Measurements from ENCODE around the gene PRPF31. TPM values are rescaled to one million over a fixed set of nuclear protein-coding genes. Genes with fewer than 3 reads are reported as not detected.
A peak's percentile ranks its signal among the peaks of the same experiment; 100 is the strongest.

PRPF31 gene
- total RNA-seq, 1 experiment from 2014 or later = 59.7 TPM

DNA sequence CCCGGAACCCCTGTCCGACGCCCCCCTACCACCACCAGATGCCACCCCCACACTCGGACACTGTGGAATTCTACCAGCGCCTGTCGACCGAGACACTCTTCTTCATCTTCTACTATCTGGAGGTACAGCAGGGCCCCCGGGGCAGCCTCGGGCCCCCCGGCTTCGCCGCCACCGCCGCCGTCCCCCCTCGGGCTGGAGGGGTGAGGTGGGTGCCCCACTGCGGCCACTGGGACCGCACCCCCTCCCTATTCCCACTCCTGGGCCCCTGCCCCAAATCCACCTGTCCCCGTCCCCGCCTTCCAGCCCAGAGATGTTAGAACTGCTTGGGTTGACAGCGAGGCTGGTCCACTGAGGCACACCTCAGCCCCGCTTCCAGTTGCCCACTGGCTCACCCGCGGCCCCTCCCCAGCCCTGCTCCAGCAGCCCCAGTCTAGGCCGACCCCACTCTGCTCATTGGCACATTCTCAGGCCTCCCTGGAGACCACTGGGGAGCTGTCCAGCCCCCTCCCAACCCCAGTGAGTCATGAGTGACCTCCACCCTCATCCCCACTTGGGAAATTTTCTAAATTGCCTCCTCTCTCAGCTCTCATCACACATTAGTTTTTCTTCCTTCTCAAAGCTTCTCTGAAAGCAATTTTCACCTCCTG lies 37.4 kb downstream of the PRPF31 start:
- CTCF ChIA-PET = interaction anchor here (0.6 kb wide), 1 partner anchor 920 kb away, joined by 4 read pairs; no protein-coding TSS in a partner anchor

DNA sequence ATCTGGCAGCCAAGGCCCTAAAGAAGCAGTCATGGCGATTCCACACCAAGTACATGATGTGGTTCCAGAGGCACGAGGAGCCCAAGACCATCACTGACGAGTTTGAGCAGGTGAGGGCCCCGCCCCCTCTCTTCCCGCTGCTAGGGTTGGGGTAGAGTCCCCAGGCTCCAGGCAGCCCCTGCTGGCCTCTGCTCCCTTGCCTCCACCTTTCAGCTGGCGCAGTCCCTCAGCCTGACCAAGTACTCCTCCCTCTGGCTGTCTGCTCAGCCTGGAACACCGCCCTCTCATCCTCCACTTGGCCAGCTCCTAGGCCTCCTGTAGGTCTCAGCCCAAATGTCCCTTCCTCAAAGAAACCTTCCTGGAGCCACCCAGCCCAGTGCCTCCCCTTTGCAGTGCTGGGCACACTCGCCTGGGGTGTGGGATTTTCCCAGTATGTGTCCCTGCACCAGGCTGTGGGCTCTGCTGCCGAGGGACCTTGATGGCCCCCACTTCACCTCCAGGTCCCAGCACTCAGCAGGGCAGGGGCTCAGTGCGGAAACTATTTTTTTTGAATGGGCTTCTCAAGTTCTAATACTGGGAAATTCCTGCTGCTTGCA lies 38.3 kb downstream of the PRPF31 start:
- Mint-ChIP-seq H3K27ac (ENCODE audit: low read depth, unreplicated experiment) (peak overlapping the region; percentile 66), H3K36me3 (ENCODE audit: insufficient read depth, unreplicated experiment) (peaks cover 81% of the 10 kb centered on the region), H3K27me3 (ENCODE audit: insufficient read depth, unreplicated experiment) (no peaks in the 10 kb centered on the region), H3K9me3 (ENCODE audit: unreplicated experiment) (no peaks in the 10 kb centered on the region), H3K4me3 (ENCODE audit: unreplicated experiment) (no peak overlapping the region), H3K4me1 (ENCODE audit: insufficient read depth, unreplicated experiment) (no peaks in the 10 kb centered on the region)
- POLR2A ChIA-PET = interaction anchor here (1.3 to 10.2 kb wide), 2 partner anchors 9 to 16 kb away, joined by 4 to 110 read pairs; partner anchors contain the start of gene CNOT3
- BruUV-seq (replicated peaks) = no TSS peak
- TF ChIP-seq, protein P1, sequence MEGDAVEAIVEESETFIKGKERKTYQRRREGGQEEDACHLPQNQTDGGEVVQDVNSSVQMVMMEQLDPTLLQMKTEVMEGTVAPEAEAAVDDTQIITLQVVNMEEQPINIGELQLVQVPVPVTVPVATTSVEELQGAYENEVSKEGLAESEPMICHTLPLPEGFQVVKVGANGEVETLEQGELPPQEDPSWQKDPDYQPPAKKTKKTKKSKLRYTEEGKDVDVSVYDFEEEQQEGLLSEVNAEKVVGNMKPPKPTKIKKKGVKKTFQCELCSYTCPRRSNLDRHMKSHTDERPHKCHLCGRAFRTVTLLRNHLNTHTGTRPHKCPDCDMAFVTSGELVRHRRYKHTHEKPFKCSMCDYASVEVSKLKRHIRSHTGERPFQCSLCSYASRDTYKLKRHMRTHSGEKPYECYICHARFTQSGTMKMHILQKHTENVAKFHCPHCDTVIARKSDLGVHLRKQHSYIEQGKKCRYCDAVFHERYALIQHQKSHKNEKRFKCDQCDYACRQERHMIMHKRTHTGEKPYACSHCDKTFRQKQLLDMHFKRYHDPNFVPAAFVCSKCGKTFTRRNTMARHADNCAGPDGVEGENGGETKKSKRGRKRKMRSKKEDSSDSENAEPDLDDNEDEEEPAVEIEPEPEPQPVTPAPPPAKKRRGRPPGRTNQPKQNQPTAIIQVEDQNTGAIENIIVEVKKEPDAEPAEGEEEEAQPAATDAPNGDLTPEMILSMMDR (IDR thresholded peaks at IDR 0.05; ENCODE audit: unreplicated experiment) = no peak
- CTCF ChIA-PET = no interaction called here
- intact Hi-C loops (cut with micrococcal nuclease) = no loop called here
- DNase-seq (ENCODE audit: unreplicated experiment) = no peak

More for the DNA sequence above, 37.4 kb downstream of the PRPF31 start:
- no peak for DNase-seq (ENCODE audit: unreplicated experiment)
- Mint-ChIP-seq H3K27me3 (ENCODE audit: insufficient read depth, unreplicated experiment) (no peaks in the 10 kb centered on the region), H3K27ac (ENCODE audit: low read depth, unreplicated experiment) (peak overlapping the region; percentile 66), H3K4me3 (ENCODE audit: unreplicated experiment) (no peak overlapping the region), H3K9me3 (ENCODE audit: unreplicated experiment) (no peaks in the 10 kb centered on the region), H3K4me1 (ENCODE audit: insufficient read depth, unreplicated experiment) (no peaks in the 10 kb centered on the region), H3K36me3 (ENCODE audit: insufficient read depth, unreplicated experiment) (peaks cover 89% of the 10 kb centered on the region)
- POLR2A ChIA-PET = interaction anchor here (0.7 to 10.2 kb wide), 3 partner anchors 8 to 309 kb away, joined by 3 to 110 read pairs (median 4); partner anchors contain the start of gene CNOT3
- no TSS peak for BruUV-seq (replicated peaks)
- intact Hi-C loops (cut with micrococcal nuclease) = no loop called here
- TF ChIP-seq, protein P1 (IDR thresholded peaks at IDR 0.05; ENCODE audit: unreplicated experiment) = no peak

DNA sequence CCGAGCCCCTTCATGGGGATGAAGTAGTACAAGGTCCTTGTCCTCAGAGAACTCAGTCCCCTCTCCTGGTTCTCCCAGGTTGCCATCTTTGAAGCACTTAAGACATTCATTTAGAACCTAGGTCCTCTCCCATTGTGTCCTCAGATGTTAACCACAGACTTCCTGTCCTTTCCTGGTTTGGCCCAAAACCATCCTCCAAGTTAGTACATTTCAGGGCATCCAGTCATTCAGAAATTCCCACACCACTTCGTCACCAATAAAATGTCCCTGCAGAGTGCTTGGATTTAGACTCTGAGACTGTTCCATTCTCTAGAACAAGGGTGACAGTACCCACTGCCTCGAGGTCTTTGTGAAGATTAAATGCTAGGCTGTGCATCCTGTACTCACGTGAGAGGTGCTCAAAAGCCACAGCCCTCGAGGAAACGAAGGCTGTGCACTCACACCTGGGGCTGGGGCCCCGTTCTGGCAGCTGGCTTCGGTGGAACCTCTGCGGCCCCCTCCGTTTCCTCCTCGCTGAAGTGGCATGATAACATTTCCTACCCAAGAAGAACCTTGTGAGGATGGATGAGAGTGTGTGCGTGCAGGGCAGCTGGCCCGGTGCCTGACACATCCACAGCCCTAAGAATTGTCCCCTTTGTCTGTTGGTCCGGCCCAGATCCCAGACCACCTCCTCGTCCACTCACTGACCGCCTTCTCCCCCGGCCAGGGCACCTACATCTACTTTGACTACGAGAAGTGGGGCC lies 39.2 kb downstream of the PRPF31 start:
- Mint-ChIP-seq H3K36me3 (ENCODE audit: insufficient read depth, unreplicated experiment) (peaks cover 72% of the 10 kb centered on the region), H3K27ac (ENCODE audit: low read depth, unreplicated experiment) (no peak overlapping the region), H3K4me1 (ENCODE audit: insufficient read depth, unreplicated experiment) (no peaks in the 10 kb centered on the region), H3K27me3 (ENCODE audit: insufficient read depth, unreplicated experiment) (no peaks in the 10 kb centered on the region), H3K4me3 (ENCODE audit: unreplicated experiment) (no peak overlapping the region), H3K9me3 (ENCODE audit: unreplicated experiment) (no peaks in the 10 kb centered on the region)
- no TSS peak for BruUV-seq (replicated peaks)
- POLR2A ChIA-PET = interaction anchor here (10.2 kb wide), 1 partner anchor 17 kb away, joined by 110 read pairs; the partner anchor contains the start of gene CNOT3
- DNase-seq (ENCODE audit: unreplicated experiment) = no peak
- TF ChIP-seq, protein P1 (IDR thresholded peaks at IDR 0.05; ENCODE audit: unreplicated experiment) = no peak
- CTCF ChIA-PET = no interaction called here
- intact Hi-C loops (cut with micrococcal nuclease) = no loop called here

DNA sequence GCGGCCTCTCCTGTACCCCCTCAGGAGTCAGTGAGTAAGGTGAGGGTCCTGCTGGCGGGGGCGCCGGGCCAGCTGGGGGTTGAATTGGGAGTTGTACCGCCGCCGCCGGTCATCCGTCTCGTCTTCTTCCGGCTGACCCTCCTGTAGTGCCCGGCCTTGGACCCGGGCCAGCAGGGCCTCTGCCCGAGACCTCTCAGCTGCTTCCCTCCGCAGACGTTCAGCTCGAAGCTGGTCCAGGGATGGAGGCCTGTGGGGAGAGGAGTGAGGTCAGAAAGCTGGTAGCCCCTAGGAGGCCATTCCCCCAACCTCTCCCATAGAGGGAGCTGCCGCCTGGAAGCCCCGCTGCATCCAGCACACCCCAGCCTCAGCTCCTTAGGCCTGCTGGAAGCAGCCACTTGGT lies 40.1 kb downstream of the PRPF31 start:
- CTCF ChIA-PET = interaction anchor here (0.6 to 1.5 kb wide), 2 partner anchors 13 to 51 kb away, joined by 3 to 4 read pairs; no protein-coding TSS in a partner anchor
- POLR2A ChIA-PET = interaction anchor here (0.9 to 10.2 kb wide), 3 partner anchors 18 to 38 kb away, joined by 4 to 110 read pairs (median 50); partner anchors contain the start of genes CNOT3, MBOAT7 and TSEN34
- TF ChIP-seq, protein P1 (IDR thresholded peaks at IDR 0.05; ENCODE audit: unreplicated experiment) = no peak
- Mint-ChIP-seq H3K4me1 (ENCODE audit: insufficient read depth, unreplicated experiment) (peaks cover 8% of the 10 kb centered on the region), H3K27ac (ENCODE audit: low read depth, unreplicated experiment) (no peak overlapping the region), H3K4me3 (ENCODE audit: unreplicated experiment) (no peak overlapping the region), H3K36me3 (ENCODE audit: insufficient read depth, unreplicated experiment) (peaks cover 63% of the 10 kb centered on the region), H3K9me3 (ENCODE audit: unreplicated experiment) (no peaks in the 10 kb centered on the region), H3K27me3 (ENCODE audit: insufficient read depth, unreplicated experiment) (no peaks in the 10 kb centered on the region)
- no TSS peak for BruUV-seq (replicated peaks)
- intact Hi-C loops (cut with micrococcal nuclease) = no loop called here
- DNase-seq (ENCODE audit: unreplicated experiment) = no peak
